ENCODE data around the gene CRYGC.

- TF ChIP-seq CTCF (IDR thresholded peaks at IDR 0.05; ENCODE audit: low read length) (no peak), EZH2 (optimal IDR thresholded peaks at IDR 0.05; ENCODE audit: low read depth, low read length) (no peak), EZH2phosphoT487 (IDR thresholded peaks at IDR 0.05; ENCODE audit: low read length) (no peak)
Measured at GRCh38 chr2:208118918-208119317, 10.7 kb downstream of the CRYGC start.
